Gastroesophageal sphincter (tissue), 3 donors: ENCODE data around the gene DPP6.

Source experiments
- POLR2AphosphoS5 ChIP-seq: sonication (generic); formaldehyde crosslinking; IDR thresholded peaks from one replicate; pipeline ENCODE4 v1.6.1; 2017; ENCODE audit warnings: antibody characterized with exemption
- TF ChIP-seq, protein P1 (sequence below), 4 experiments: fragments of 200-600 bp in 2 of 4; fragments of 450-650 bp in 2 of 4; sonication (generic) in 1 of 4; IDR thresholded peaks; one replicate each; pipeline ENCODE4 v1.5.1; 2017 to 2019; ENCODE audit warnings: antibody characterized with exemption in 4 of 4, mild to moderate bottlenecking in 2 of 4, moderate library complexity in 2 of 4

GRCh38 chr7:154862153-154862791 is 810.1 kb downstream of the DPP6 start:
- TF ChIP-seq, protein P1, sequence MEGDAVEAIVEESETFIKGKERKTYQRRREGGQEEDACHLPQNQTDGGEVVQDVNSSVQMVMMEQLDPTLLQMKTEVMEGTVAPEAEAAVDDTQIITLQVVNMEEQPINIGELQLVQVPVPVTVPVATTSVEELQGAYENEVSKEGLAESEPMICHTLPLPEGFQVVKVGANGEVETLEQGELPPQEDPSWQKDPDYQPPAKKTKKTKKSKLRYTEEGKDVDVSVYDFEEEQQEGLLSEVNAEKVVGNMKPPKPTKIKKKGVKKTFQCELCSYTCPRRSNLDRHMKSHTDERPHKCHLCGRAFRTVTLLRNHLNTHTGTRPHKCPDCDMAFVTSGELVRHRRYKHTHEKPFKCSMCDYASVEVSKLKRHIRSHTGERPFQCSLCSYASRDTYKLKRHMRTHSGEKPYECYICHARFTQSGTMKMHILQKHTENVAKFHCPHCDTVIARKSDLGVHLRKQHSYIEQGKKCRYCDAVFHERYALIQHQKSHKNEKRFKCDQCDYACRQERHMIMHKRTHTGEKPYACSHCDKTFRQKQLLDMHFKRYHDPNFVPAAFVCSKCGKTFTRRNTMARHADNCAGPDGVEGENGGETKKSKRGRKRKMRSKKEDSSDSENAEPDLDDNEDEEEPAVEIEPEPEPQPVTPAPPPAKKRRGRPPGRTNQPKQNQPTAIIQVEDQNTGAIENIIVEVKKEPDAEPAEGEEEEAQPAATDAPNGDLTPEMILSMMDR (IDR thresholded peaks at IDR 0.05), result no peak
- no peak for TF ChIP-seq POLR2AphosphoS5
